DOHH2 (cell line): ENCODE data around the gene MAP3K20.

Source experiments
- H3F3A ChIP-seq: fragments of 200-600 bp; sonication (generic), shearing (Covaris generic); 2 replicates; pipeline ENCODE4 v1.6.0; 2016; ENCODE audit warnings: antibody characterized with exemption, mild to moderate bottlenecking; ENCODE audit not compliant: control insufficient read depth, insufficient read depth
- H3K27ac ChIP-seq: fragments of 200-600 bp; sonication (generic); 2 replicates; pipeline ENCODE4 v1.5.1; 2014; ENCODE audit warnings: low read depth, mild to moderate bottlenecking, low read length, moderate library complexity
- H3K27me3 ChIP-seq: fragments of 200-600 bp; sonication (generic); 2 replicates; pipeline ENCODE4 v1.6.1; 2014; ENCODE audit warnings: mild to moderate bottlenecking, low read length, mixed read lengths; ENCODE audit not compliant: control insufficient read depth
- H3K36me3 ChIP-seq: fragments of 200-600 bp; sonication (generic); 2 replicates; pipeline ENCODE4 v1.6.1; 2014; ENCODE audit warnings: mild to moderate bottlenecking, low read length, moderate library complexity, mixed read lengths; ENCODE audit not compliant: control insufficient read depth
- H3K4me1 ChIP-seq: fragments of 200-600 bp; sonication (generic); 2 replicates; pipeline ENCODE4 v1.6.1; 2014; ENCODE audit warnings: mild to moderate bottlenecking, low read length, mixed read lengths; ENCODE audit not compliant: control insufficient read depth
- H3K4me2 ChIP-seq: fragments of 200-600 bp; sonication (generic); 2 replicates; pipeline ENCODE4 v1.6.0; 2014; ENCODE audit warnings: mild to moderate bottlenecking, low read length, moderate library complexity
- H3K4me3 ChIP-seq: fragments of 200-600 bp; sonication (generic); 2 replicates; pipeline ENCODE4 v1.5.1; 2014; ENCODE audit warnings: mild to moderate bottlenecking, low read length, mixed read lengths
- H3K79me2 ChIP-seq: fragments of 200-600 bp; sonication (generic); 2 replicates; pipeline ENCODE4 v1.6.1; 2014; ENCODE audit warnings: mild to moderate bottlenecking, low read length, mixed read lengths; ENCODE audit not compliant: control insufficient read depth
- H3K9me2 ChIP-seq: fragments of 200-600 bp; sonication (generic); replicated peaks from 2 replicates; pipeline ENCODE4 v1.6.1; 2014; ENCODE audit warnings: mild to moderate bottlenecking, low read length, mixed read lengths; ENCODE audit not compliant: control insufficient read depth
- H3K9me3 ChIP-seq: fragments of 200-600 bp; sonication (generic); 2 replicates; pipeline ENCODE4 v1.6.1; 2014; ENCODE audit warnings: antibody characterized with exemption, low read length, mixed read lengths; ENCODE audit not compliant: control insufficient read depth, insufficient read depth
- H4K20me1 ChIP-seq: fragments of 200-600 bp; sonication (generic); 2 replicates; pipeline ENCODE4 v1.6.0; 2014; ENCODE audit warnings: low read depth, mild to moderate bottlenecking, antibody characterized with exemption, low read length, moderate library complexity; ENCODE audit not compliant: control insufficient read depth, insufficient read depth
- EZH2phosphoT487 ChIP-seq: fragments of 200-600 bp; sonication (generic); IDR thresholded peaks from 2 replicates; pipeline ENCODE4 v1.6.1; 2017; ENCODE audit warnings: borderline replicate concordance, mild to moderate bottlenecking, antibody characterized with exemption, low read length, moderate library complexity, mixed read lengths
- TF ChIP-seq, protein P1 (sequence below): fragments of 200-600 bp; sonication (generic); IDR thresholded peaks from one replicate; pipeline ENCODE4 v1.5.1; 2014; ENCODE audit warnings: antibody characterized with exemption, mild to moderate bottlenecking, low read depth, low read length; ENCODE audit not compliant: poor library complexity, severe bottlenecking

MAP3K20 gene

DNA sequence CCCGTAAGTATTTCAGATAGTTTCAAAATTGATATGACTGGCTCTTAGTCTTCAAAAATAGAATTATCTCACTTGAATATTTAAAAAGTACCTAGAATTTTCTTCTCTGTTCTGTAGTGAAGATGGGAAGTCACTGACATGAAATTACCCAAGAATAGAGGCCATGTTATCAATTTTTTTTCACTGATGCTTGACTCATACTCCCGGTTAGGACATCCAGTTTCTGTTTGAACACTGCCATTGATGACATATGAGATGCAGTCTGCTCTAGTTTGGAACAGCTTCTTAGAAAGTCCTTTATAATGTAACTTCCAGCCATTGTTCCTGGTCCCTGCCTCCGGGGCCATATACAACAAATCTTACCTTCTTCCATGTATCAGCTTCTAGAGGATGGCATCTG is 26.0 kb downstream of the MAP3K20 start:
- H3K27ac ChIP-seq = no peak overlapping the region
- H3K36me3 ChIP-seq = peaks cover 28% of the 10 kb centered on the region
- no peak overlapping the region for H3K4me3 ChIP-seq
- no peak overlapping the region for H3K4me2 ChIP-seq
- peaks cover 10% of the 10 kb centered on the region; the same call in 1 of the 2 replicates for H4K20me1 ChIP-seq
- no peaks in the 10 kb centered on the region for H3F3A ChIP-seq
- H3K9me3 ChIP-seq = no peaks in the 10 kb centered on the region
- no peaks in the 10 kb centered on the region for H3K27me3 ChIP-seq
- TF ChIP-seq, protein P1, sequence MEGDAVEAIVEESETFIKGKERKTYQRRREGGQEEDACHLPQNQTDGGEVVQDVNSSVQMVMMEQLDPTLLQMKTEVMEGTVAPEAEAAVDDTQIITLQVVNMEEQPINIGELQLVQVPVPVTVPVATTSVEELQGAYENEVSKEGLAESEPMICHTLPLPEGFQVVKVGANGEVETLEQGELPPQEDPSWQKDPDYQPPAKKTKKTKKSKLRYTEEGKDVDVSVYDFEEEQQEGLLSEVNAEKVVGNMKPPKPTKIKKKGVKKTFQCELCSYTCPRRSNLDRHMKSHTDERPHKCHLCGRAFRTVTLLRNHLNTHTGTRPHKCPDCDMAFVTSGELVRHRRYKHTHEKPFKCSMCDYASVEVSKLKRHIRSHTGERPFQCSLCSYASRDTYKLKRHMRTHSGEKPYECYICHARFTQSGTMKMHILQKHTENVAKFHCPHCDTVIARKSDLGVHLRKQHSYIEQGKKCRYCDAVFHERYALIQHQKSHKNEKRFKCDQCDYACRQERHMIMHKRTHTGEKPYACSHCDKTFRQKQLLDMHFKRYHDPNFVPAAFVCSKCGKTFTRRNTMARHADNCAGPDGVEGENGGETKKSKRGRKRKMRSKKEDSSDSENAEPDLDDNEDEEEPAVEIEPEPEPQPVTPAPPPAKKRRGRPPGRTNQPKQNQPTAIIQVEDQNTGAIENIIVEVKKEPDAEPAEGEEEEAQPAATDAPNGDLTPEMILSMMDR = no peak
- no peak for TF ChIP-seq EZH2phosphoT487
- H3K4me1 ChIP-seq = no peaks in the 10 kb centered on the region
- no peaks in the 10 kb centered on the region for H3K9me2 ChIP-seq
- peaks cover 13% of the 10 kb centered on the region for H3K79me2 ChIP-seq

DNA sequence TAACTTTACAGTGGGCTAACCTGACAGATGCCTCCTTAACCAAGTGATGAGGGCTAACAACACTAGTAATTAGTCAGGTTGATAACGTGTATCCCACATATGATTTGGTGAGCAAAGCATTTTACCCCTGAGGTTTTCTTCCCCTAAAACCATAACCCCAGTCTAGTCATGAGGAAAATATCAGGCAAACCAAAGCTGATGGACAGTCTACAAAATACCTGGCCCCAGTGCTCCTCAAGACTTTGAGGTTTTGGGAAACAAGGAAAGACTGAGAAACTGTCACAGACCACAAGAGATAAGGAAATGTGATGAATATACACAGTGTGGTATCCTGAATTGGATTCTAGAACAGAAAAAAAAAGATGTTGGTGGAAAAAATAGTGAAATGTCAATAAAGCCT is 28.5 kb downstream of the MAP3K20 start:
- H3K27ac ChIP-seq = no peak overlapping the region
- TF ChIP-seq, protein P1 = no peak
- TF ChIP-seq EZH2phosphoT487 = no peak
- H3K4me2 ChIP-seq = no peak overlapping the region
- no peaks in the 10 kb centered on the region for H3K27me3 ChIP-seq
- peaks cover 28% of the 10 kb centered on the region for H3K36me3 ChIP-seq
- H3K9me2 ChIP-seq = no peaks in the 10 kb centered on the region
- H4K20me1 ChIP-seq = peaks cover 10% of the 10 kb centered on the region; the same call in 1 of the 2 replicates
- H3K79me2 ChIP-seq = peaks cover 19% of the 10 kb centered on the region
- no peak overlapping the region for H3K4me3 ChIP-seq
- no peaks in the 10 kb centered on the region for H3K9me3 ChIP-seq
- H3K4me1 ChIP-seq = peaks cover 9% of the 10 kb centered on the region
- no peaks in the 10 kb centered on the region; the same call in 1 of the 2 replicates for H3F3A ChIP-seq

DNA sequence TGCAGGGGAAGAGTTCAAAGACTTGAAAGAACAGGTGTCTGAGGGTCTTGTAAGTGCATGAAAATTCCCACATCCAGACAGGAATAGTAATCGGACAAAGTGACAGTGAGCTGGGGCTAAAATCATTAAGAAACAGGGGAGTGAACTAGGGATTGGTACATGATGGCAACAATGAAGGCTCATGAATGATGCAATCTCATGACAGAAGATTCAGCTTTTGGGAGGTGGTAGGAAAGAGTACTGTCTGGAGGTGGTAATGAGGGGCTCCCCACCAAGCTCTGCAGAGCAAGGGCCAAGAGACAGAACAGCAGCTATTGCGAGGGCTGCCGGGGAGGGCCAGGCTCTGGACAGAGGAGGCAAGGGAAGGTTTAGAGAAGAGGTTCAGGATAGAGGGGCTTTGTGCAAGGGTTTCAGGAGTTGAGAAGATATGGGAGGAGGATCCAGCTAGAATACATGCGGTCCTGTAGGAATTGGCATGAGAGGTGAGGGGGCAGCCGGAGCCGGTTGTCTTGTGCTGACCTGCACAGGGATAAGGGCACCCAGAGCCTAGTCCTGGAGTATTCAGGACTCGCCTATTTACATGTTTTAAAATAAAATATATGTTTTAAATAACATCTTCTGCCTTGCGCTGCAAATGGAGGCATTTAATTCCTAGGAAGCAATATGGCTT is 31.4 kb downstream of the MAP3K20 start:
- Histone ChIP-seq H4K20me1 (no peaks in the 10 kb centered on the region), H3K4me2 (no peak overlapping the region), H3K27me3 (no peaks in the 10 kb centered on the region), H3K4me3 (no peak overlapping the region), H3K4me1 (peaks cover 10% of the 10 kb centered on the region), H3F3A (peaks cover 3% of the 10 kb centered on the region), H3K79me2 (peaks cover 31% of the 10 kb centered on the region), H3K27ac (no peak overlapping the region), H3K9me2 (no peaks in the 10 kb centered on the region), H3K9me3 (peaks cover 3% of the 10 kb centered on the region; the same call in 1 of the 2 replicates), H3K36me3 (peaks cover 14% of the 10 kb centered on the region)
- TF ChIP-seq, protein P1 = no peak
- no peak for TF ChIP-seq EZH2phosphoT487
